Measurements from ENCODE around the gene PRICKLE2.

- TF ChIP-seq CTCF (IDR thresholded peaks at IDR 0.05; ENCODE audit: low read depth, low read length, missing input control) (no peak), TAF1 (conservative IDR thresholded peaks at IDR 0.05) (no peak), REST (IDR thresholded peaks at IDR 0.05) (no peak), RAD21 (IDR thresholded peaks at IDR 0.05) (no peak), JUND (IDR thresholded peaks at IDR 0.05) (no peak), RXRA (IDR thresholded peaks at IDR 0.05) (no peak), GABPA (IDR thresholded peaks at IDR 0.05 in 1 of 2, conservative IDR thresholded peaks at IDR 0.05 in 1 of 2) (no peak), MAX (IDR thresholded peaks at IDR 0.05) (no peak)
- TF ChIP-seq, protein P1, sequence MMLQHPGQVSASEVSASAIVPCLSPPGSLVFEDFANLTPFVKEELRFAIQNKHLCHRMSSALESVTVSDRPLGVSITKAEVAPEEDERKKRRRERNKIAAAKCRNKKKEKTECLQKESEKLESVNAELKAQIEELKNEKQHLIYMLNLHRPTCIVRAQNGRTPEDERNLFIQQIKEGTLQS (IDR thresholded peaks at IDR 0.05), result no peak
These were observed 30.6 kb upstream of the PRICKLE2 start for GRCh38 chr3:64255741-64256340.

All from liver (tissue), 3 donors.